Loucy (cell line): ENCODE data around the gene GCNT4.
A peak's percentile ranks its signal among the peaks of the same experiment; 100 is the strongest.

Experiments used
- EZH2phosphoT487 ChIP-seq: fragments of 200-600 bp; IDR thresholded peaks from 2 replicates; pipeline ENCODE4 v1.6.1; 2018; ENCODE audit warnings: antibody characterized with exemption, mild to moderate bottlenecking, moderate library complexity, borderline replicate concordance
- TF ChIP-seq, protein P1 (sequence below): fragments of 200-600 bp; sonication (generic); conservative IDR thresholded peaks from 2 replicates; pipeline ENCODE4 v1.5.1; 2014; ENCODE audit warnings: mild to moderate bottlenecking, antibody characterized with exemption, low read length

DNA sequence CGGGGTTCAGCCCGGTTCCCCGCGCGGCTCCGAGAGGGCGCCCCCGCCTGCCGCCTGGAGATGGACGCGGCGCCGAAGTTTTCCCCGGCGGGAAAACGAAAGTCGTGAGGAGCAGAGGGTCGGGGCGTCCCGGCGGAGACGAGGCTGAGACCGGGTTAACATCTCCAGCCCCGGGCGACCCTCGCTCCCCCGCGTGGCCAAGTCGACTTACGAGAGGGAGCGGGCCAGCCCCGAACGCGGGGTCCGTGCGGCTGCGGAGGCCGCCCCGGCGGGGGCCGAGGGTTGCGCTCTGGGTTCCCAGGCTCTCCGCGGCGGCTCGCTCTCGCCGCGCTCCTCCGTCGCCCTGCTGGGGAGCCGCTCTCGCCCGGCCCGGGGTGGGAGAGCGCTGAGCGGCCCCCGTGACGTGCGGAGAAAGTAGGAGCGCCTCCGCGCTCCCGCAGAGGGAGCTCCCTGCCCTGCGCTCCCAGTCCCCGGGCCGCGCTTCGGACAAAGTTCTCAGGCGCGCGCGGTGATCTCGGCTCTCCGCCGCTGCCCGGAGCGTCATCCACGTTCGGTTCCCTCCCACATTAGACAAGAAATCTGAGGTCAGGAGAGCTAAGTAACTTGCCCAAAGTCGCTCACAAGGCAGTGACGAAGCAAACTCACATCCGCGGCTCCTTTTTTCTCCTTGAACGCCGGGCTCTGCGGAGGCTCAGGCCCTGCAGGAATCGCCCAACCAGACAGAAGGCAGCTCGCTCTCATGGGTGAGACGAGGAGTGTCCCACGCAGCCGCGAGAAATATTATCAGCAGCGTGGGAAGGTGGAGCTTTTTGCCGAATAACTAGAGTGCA lies 1.2 kb upstream of the GCNT4 start:
- TF ChIP-seq EZH2phosphoT487 = no peak
- TF ChIP-seq, protein P1, sequence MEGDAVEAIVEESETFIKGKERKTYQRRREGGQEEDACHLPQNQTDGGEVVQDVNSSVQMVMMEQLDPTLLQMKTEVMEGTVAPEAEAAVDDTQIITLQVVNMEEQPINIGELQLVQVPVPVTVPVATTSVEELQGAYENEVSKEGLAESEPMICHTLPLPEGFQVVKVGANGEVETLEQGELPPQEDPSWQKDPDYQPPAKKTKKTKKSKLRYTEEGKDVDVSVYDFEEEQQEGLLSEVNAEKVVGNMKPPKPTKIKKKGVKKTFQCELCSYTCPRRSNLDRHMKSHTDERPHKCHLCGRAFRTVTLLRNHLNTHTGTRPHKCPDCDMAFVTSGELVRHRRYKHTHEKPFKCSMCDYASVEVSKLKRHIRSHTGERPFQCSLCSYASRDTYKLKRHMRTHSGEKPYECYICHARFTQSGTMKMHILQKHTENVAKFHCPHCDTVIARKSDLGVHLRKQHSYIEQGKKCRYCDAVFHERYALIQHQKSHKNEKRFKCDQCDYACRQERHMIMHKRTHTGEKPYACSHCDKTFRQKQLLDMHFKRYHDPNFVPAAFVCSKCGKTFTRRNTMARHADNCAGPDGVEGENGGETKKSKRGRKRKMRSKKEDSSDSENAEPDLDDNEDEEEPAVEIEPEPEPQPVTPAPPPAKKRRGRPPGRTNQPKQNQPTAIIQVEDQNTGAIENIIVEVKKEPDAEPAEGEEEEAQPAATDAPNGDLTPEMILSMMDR = peak; percentile 19; the same call in 1 of the 2 replicates
